Activated naive CD4-positive, alpha-beta T cell treated with anti-CD3 and anti-CD28 coated beads, Interleukin-2, amount 10 ng/mL, durations not matched to agents 7 days and 5 days (primary cell): Measurements from ENCODE around the gene CTIF.

Source experiments
- CTCF ChIA-PET: fragments of 350-600 bp; sonication (Branson Sonifier 250); formaldehyde crosslinking; loops from one replicate; lab custom pipeline; 2021; ENCODE audit warnings: antibody characterized with exemption; lab: Charles Lee
- DNase-seq: peaks from one replicate; pipeline ENCODE4 v3.0.0-alpha.2; 2020
- H3K27ac Mint-ChIP-seq: one replicate; pipeline ENCODE4 v1.8.0; 2021; ENCODE audit warnings: mild to moderate bottlenecking, moderate library complexity, mixed read lengths
- H3K27me3 Mint-ChIP-seq: one replicate; pipeline ENCODE4 v1.8.0; 2021; ENCODE audit warnings: mild to moderate bottlenecking, mixed read lengths
- H3K36me3 Mint-ChIP-seq: one replicate; pipeline ENCODE4 v1.8.0; 2021; ENCODE audit warnings: mixed read lengths
- H3K4me1 Mint-ChIP-seq: one replicate; pipeline ENCODE4 v1.8.0; 2021; ENCODE audit warnings: mixed read lengths
- H3K4me3 Mint-ChIP-seq: one replicate; pipeline ENCODE4 v1.8.0; 2021; ENCODE audit warnings: mild to moderate bottlenecking, moderate library complexity, mixed read lengths
- H3K9me3 Mint-ChIP-seq: one replicate; pipeline ENCODE4 v1.8.0; 2021; ENCODE audit warnings: mixed read lengths

The CTIF gene

GRCh38 chr18:48879008-48879431 lies 340.2 kb downstream of the CTIF start:
- Mint-ChIP-seq H3K9me3 (no peaks in the 10 kb centered on the region), H3K27ac (no peak overlapping the region)

DNA sequence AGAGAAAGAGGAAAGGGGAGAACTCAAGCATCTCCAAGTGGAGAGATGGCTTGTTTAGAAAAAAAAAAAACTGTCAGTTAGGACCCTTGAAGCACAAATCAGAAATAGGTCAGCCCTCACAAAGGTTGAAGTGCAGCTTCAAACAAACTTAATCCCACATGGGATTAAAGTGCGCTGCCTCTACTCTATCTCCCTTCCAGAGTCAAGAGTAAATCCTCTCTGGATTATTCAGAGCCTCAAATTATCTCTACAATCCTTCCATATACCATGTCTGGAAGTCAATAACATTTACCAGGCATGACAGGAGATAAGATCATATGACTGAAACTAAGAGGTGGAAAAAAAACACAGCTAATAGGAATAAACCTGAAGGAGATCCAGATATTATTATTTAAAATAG lies 342.1 kb downstream of the CTIF start:
- H3K4me3 Mint-ChIP-seq = no peak overlapping the region
- H3K27me3 Mint-ChIP-seq = peaks cover 48% of the 10 kb centered on the region
- DNase-seq = no peak
- peaks cover 11% of the 10 kb centered on the region for H3K4me1 Mint-ChIP-seq
- H3K9me3 Mint-ChIP-seq = no peaks in the 10 kb centered on the region
- CTCF ChIA-PET = no interaction called here
- H3K36me3 Mint-ChIP-seq = no peaks in the 10 kb centered on the region
- no peak overlapping the region for H3K27ac Mint-ChIP-seq

More at GRCh38 chr18:48879008-48879431, 340.2 kb downstream of the CTIF start:
- Mint-ChIP-seq H3K27me3 (peaks cover 52% of the 10 kb centered on the region), H3K4me3 (no peak overlapping the region), H3K4me1 (peaks cover 11% of the 10 kb centered on the region), H3K36me3 (no peaks in the 10 kb centered on the region)
- DNase-seq = no peak
- CTCF ChIA-PET = no interaction called here

GRCh38 chr18:48882379-48882778 lies 343.5 kb downstream of the CTIF start:
- Mint-ChIP-seq H3K4me1 (peaks cover 11% of the 10 kb centered on the region), H3K9me3 (no peaks in the 10 kb centered on the region), H3K27ac (no peak overlapping the region)

DNA sequence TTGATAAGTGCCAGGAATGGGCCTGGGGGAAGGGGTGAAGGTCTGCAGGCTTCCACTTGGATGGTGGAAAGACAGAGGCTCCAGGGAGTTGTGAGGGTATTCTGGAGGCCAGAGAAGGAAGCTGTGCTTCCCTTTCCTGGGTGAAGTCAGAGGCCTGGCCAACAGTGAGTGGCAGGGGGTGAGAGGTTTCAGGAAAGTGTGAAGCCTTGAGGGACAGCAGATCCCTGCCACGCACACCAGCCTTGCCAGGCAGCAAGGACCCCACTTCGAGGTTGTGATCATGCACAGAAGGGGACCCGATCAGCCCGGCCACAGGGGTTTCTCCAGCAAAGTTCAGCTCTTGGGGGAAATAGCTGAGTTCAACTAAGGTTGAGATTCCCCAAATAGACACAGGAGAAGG lies 345.5 kb downstream of the CTIF start:
- Mint-ChIP-seq H3K9me3 (no peaks in the 10 kb centered on the region), H3K27me3 (peaks cover 43% of the 10 kb centered on the region), H3K27ac (no peak overlapping the region), H3K4me1 (peaks cover 11% of the 10 kb centered on the region), H3K4me3 (no peak overlapping the region), H3K36me3 (no peaks in the 10 kb centered on the region)
- DNase-seq = no peak
- CTCF ChIA-PET = no interaction called here

More at GRCh38 chr18:48882379-48882778, 343.5 kb downstream of the CTIF start:
- Mint-ChIP-seq H3K27me3 (peaks cover 51% of the 10 kb centered on the region), H3K4me3 (no peak overlapping the region), H3K36me3 (no peaks in the 10 kb centered on the region)
- CTCF ChIA-PET = interaction anchor here (1.5 kb wide), 1 partner anchor 26 kb away, joined by 3 read pairs; no protein-coding TSS in a partner anchor
- DNase-seq = no peak

GRCh38 chr18:48884771-48885170 lies 345.9 kb downstream of the CTIF start:
- Mint-ChIP-seq H3K27ac (no peak overlapping the region), H3K4me1 (peaks cover 11% of the 10 kb centered on the region), H3K27me3 (peaks cover 38% of the 10 kb centered on the region), H3K4me3 (no peak overlapping the region), H3K9me3 (no peaks in the 10 kb centered on the region), H3K36me3 (no peaks in the 10 kb centered on the region)
- no peak for DNase-seq
- CTCF ChIA-PET = no interaction called here

GRCh38 chr18:48885266-48885923 lies 346.6 kb downstream of the CTIF start:
- CTCF ChIA-PET = no interaction called here
- H3K4me3 Mint-ChIP-seq = no peak overlapping the region
- DNase-seq = no peak
- H3K27ac Mint-ChIP-seq = no peak overlapping the region
- H3K4me1 Mint-ChIP-seq = peaks cover 7% of the 10 kb centered on the region
- peaks cover 33% of the 10 kb centered on the region for H3K27me3 Mint-ChIP-seq
- H3K36me3 Mint-ChIP-seq = no peaks in the 10 kb centered on the region
- no peaks in the 10 kb centered on the region for H3K9me3 Mint-ChIP-seq

GRCh38 chr18:48885924-48886400 lies 347.1 kb downstream of the CTIF start:
- Mint-ChIP-seq H3K4me3 (no peak overlapping the region), H3K4me1 (peaks cover under 1% of the 10 kb centered on the region), H3K27ac (no peak overlapping the region), H3K9me3 (no peaks in the 10 kb centered on the region), H3K36me3 (no peaks in the 10 kb centered on the region), H3K27me3 (peaks cover 38% of the 10 kb centered on the region)
- DNase-seq = no peak
- CTCF ChIA-PET = no interaction called here

GRCh38 chr18:48886520-48887293 lies 347.9 kb downstream of the CTIF start:
- no peaks in the 10 kb centered on the region for H3K36me3 Mint-ChIP-seq
- H3K4me1 Mint-ChIP-seq = no peaks in the 10 kb centered on the region
- H3K4me3 Mint-ChIP-seq = no peak overlapping the region
- peaks cover 38% of the 10 kb centered on the region for H3K27me3 Mint-ChIP-seq
- CTCF ChIA-PET = no interaction called here
- no peak for DNase-seq
- no peak overlapping the region for H3K27ac Mint-ChIP-seq
- H3K9me3 Mint-ChIP-seq = no peaks in the 10 kb centered on the region

DNA sequence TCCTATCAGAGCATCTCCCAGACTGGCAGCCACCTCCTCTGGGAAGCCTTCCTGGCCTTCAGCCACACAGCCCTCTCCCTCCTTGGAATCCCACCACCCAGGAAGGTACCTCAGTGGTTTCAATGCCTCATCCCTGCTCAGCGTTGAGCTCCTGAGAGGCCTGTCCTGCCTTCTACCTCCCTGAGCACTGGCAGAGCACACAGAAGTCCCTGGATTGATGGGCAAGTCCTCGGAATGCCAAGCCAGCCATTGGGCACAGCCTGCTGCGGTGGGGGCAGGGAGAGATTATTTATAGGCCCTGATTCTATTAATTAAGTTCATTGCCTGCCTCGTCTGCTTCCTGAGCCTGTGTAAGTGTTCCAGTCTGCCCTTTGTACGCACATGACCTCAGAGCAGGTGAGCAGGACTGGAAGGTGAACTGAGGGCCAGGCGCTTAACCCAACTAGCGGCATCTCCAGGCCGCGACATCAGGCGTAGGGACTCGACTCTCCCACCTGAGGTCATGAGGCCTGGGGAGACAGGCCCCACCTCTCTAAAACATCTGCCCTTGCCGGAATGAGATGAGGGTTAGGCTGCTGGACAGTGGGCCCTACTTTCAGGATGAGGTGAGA lies 348.6 kb downstream of the CTIF start:
- no peak overlapping the region for H3K27ac Mint-ChIP-seq
- H3K36me3 Mint-ChIP-seq = no peaks in the 10 kb centered on the region
- H3K4me3 Mint-ChIP-seq = no peak overlapping the region
- H3K9me3 Mint-ChIP-seq = no peaks in the 10 kb centered on the region
- H3K27me3 Mint-ChIP-seq = peaks cover 38% of the 10 kb centered on the region
- CTCF ChIA-PET = no interaction called here
- DNase-seq = no peak
- H3K4me1 Mint-ChIP-seq = no peaks in the 10 kb centered on the region

DNA sequence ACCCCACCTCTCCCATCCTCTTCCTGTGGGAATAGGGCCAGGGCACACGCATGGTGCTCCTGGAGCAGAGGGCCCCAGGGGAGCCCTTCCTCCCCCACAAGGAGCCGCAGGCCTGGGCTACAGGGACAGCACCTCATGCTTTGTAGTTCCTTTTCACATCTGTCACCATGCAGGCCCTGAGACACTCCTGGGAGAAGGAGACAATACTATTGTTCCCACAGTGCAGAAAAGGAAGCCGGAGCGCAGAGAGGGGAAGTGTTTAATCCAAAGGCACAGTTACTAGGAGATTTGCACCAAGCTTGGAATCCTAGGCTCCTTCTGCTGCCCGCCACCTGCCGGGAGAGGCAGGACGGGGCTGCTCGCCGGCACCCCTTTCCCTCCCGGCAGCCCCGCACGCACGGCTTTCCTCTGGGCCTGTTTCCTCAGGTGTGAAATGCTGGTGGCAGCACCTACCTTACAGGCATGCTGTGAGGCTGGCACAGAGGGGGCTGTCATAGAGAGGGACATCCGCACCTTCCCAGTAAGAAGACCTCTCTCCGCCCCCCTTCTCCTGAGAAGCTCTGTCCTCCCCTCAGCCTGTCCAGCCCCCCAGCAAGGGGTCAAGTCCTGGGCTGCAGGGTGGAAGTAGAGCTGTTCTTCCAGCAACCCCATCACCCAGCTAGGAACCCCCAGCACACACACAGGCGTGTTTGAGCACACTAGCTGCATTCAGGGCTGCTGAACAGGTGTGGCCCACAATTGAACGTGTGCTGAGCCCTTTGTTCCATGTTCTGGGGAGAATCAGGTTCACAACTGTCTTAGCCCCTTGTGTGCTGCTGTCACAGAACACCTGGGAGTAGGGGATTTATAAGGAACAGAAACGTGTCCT lies 349.3 kb downstream of the CTIF start:
- no peaks in the 10 kb centered on the region for H3K36me3 Mint-ChIP-seq

DNA sequence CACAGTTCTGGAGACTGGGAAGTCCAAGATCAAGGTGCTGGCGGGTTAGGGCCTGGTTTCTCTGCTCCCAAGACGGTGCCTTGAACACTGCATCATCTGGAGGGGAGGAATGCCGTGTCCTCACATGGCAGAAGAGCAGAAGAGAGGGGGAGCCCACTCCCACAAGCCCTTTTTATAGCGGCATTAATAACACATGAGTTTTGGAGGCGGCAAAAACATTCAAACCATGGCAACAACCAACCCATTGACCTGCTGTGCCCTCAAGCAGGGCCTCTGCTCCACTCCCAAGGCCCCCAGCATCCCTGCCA lies 349.9 kb downstream of the CTIF start:
- Mint-ChIP-seq H3K4me1 (no peaks in the 10 kb centered on the region), H3K36me3 (no peaks in the 10 kb centered on the region), H3K27me3 (peaks cover 38% of the 10 kb centered on the region), H3K9me3 (no peaks in the 10 kb centered on the region), H3K27ac (peak overlapping the region; percentile 54), H3K4me3 (no peak overlapping the region)
- CTCF ChIA-PET = no interaction called here
- no peak for DNase-seq

More for the DNA sequence above, 349.3 kb downstream of the CTIF start:
- DNase-seq = no peak
- Mint-ChIP-seq H3K4me3 (no peak overlapping the region), H3K27ac (peak overlapping the region; percentile 54), H3K9me3 (no peaks in the 10 kb centered on the region), H3K4me1 (no peaks in the 10 kb centered on the region), H3K27me3 (peaks cover 38% of the 10 kb centered on the region)
- CTCF ChIA-PET = no interaction called here

DNA sequence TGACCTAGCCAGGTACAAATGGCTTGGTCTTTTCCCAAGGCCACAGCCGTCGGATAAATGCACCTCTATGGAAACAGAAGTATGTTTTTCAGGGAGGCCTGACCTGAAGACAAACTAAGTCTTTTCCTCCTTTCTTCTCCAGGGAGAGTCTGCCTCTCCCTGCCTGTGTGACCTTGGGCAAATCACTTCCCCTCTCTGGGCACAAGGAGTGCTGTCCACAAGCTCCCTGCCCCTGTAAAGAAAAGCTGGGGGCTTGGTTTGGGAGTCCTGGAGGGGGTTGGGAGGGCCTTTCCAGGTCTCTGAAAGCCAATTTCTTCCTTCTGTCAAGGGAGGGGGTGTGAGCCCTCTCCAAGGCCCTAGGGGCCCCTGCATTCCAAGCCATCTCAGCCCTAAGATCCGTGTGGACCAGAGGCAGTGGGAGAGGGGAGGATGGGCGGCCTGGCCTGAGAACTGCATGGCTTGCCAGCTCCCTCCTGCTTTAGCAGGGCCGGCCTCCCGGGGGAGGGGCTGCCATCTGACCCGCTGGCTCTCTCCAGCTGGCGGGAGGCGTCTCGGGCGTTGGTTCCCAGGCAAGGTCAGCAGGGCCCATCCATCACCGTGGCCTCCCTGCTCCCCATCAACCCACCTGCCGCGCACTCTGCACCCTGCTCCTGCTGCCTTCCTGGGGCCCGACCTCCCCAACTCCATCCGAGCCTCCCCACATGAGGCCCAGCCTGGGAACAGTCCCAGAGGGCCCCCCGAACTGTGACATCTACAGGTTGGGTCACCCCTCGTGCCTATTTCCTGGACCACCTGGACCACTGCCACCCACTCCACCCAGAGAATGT lies 350.5 kb downstream of the CTIF start:
- no peak overlapping the region for H3K27ac Mint-ChIP-seq
- no peaks in the 10 kb centered on the region for H3K36me3 Mint-ChIP-seq
- peaks cover 38% of the 10 kb centered on the region for H3K27me3 Mint-ChIP-seq
- CTCF ChIA-PET = no interaction called here
- no peaks in the 10 kb centered on the region for H3K4me1 Mint-ChIP-seq
- H3K9me3 Mint-ChIP-seq = no peaks in the 10 kb centered on the region
- no peak overlapping the region for H3K4me3 Mint-ChIP-seq
- DNase-seq = no peak

- H3K4me3 Mint-ChIP-seq = no peak overlapping the region
- H3K27ac Mint-ChIP-seq = no peak overlapping the region
- CTCF ChIA-PET = no interaction called here
- H3K27me3 Mint-ChIP-seq = peaks cover 32% of the 10 kb centered on the region
- no peak for DNase-seq
- H3K36me3 Mint-ChIP-seq = no peaks in the 10 kb centered on the region
- H3K4me1 Mint-ChIP-seq = no peaks in the 10 kb centered on the region
- no peaks in the 10 kb centered on the region for H3K9me3 Mint-ChIP-seq
Measured at GRCh38 chr18:48889981-48890762, 351.3 kb downstream of the CTIF start.
